Neuron (in vitro differentiated cells): ENCODE measurements around the gene NUCKS1.

Experiments
- H2AFZ ChIP-seq: one replicate; pipeline ENCODE4 v1.6.1; 2013; ENCODE audit warnings: low read depth, mild to moderate bottlenecking, inconsistent platforms, low read length, moderate library complexity
- H3K27me3 ChIP-seq: one replicate; pipeline ENCODE4 v1.6.1; 2013; ENCODE audit warnings: low read length; ENCODE audit not compliant: insufficient read depth
- H3K36me3 ChIP-seq: one replicate; pipeline ENCODE4 v1.6.1; 2013; ENCODE audit warnings: low read length; ENCODE audit not compliant: insufficient read depth
- H3K4me1 ChIP-seq: one replicate; pipeline ENCODE4 v1.6.1; 2013; ENCODE audit warnings: low read length; ENCODE audit not compliant: insufficient read depth
- H3K4me3 ChIP-seq: 2 replicates; pipeline ENCODE4 v1.5.1; 2013; ENCODE audit warnings: mild to moderate bottlenecking, low read length, moderate library complexity
- H3K9me3 ChIP-seq: one replicate; pipeline ENCODE4 v1.6.1; 2013; ENCODE audit warnings: low read length

Gene NUCKS1

GRCh38 chr1:205698921-205699320, 51.1 kb downstream of the NUCKS1 start:
- Histone ChIP-seq H3K36me3 (peaks cover 2% of the 10 kb centered on the region), H3K9me3 (no peaks in the 10 kb centered on the region), H2AFZ (no peak overlapping the region), H3K4me1 (peaks cover 4% of the 10 kb centered on the region), H3K4me3 (no peak overlapping the region), H3K27me3 (no peaks in the 10 kb centered on the region)

GRCh38 chr1:205693421-205693991, 56.5 kb downstream of the NUCKS1 start:
- Histone ChIP-seq H3K4me1 (peaks cover 31% of the 10 kb centered on the region), H3K9me3 (no peaks in the 10 kb centered on the region), H2AFZ (peak overlapping the region; percentile 6), H3K4me3 (no peak overlapping the region), H3K36me3 (no peaks in the 10 kb centered on the region), H3K27me3 (no peaks in the 10 kb centered on the region)

- no peak overlapping the region for H2AFZ ChIP-seq
- H3K4me3 ChIP-seq = no peak overlapping the region
- no peaks in the 10 kb centered on the region for H3K9me3 ChIP-seq
- H3K36me3 ChIP-seq = no peaks in the 10 kb centered on the region
- peaks cover 31% of the 10 kb centered on the region for H3K4me1 ChIP-seq
- peaks cover under 1% of the 10 kb centered on the region for H3K27me3 ChIP-seq
Observed at GRCh38 chr1:205692423-205692822, 57.6 kb downstream of the NUCKS1 start.

GRCh38 chr1:205690122-205690756, 59.7 kb downstream of the NUCKS1 start:
- H3K9me3 ChIP-seq = no peaks in the 10 kb centered on the region
- no peaks in the 10 kb centered on the region for H3K36me3 ChIP-seq
- no peak overlapping the region for H3K4me3 ChIP-seq
- peaks cover 4% of the 10 kb centered on the region for H3K27me3 ChIP-seq
- peaks cover 31% of the 10 kb centered on the region for H3K4me1 ChIP-seq
- no peak overlapping the region for H2AFZ ChIP-seq

GRCh38 chr1:205689479-205689878, 60.5 kb downstream of the NUCKS1 start:
- no peak overlapping the region for H3K4me3 ChIP-seq
- no peak overlapping the region for H2AFZ ChIP-seq
- H3K4me1 ChIP-seq = peaks cover 31% of the 10 kb centered on the region
- H3K36me3 ChIP-seq = no peaks in the 10 kb centered on the region
- peaks cover 4% of the 10 kb centered on the region for H3K27me3 ChIP-seq
- H3K9me3 ChIP-seq = no peaks in the 10 kb centered on the region

- Histone ChIP-seq H3K27me3 (peaks cover 4% of the 10 kb centered on the region), H3K4me1 (peaks cover 23% of the 10 kb centered on the region), H3K36me3 (no peaks in the 10 kb centered on the region), H3K4me3 (no peak overlapping the region), H3K9me3 (no peaks in the 10 kb centered on the region), H2AFZ (no peak overlapping the region)
Observed at GRCh38 chr1:205688171-205689080, 61.6 kb downstream of the NUCKS1 start.

GRCh38 chr1:205687242-205687641, 62.7 kb downstream of the NUCKS1 start:
- no peak overlapping the region for H3K4me3 ChIP-seq
- H3K4me1 ChIP-seq = peaks cover 18% of the 10 kb centered on the region
- no peaks in the 10 kb centered on the region for H3K9me3 ChIP-seq
- peaks cover 4% of the 10 kb centered on the region for H3K27me3 ChIP-seq
- no peaks in the 10 kb centered on the region for H3K36me3 ChIP-seq
- H2AFZ ChIP-seq = no peak overlapping the region

GRCh38 chr1:205681364-205681763, 68.6 kb downstream of the NUCKS1 start:
- H3K4me1 ChIP-seq = peaks cover 23% of the 10 kb centered on the region
- H3K4me3 ChIP-seq = no peak overlapping the region
- no peaks in the 10 kb centered on the region for H3K36me3 ChIP-seq
- H3K27me3 ChIP-seq = peaks cover 3% of the 10 kb centered on the region
- H3K9me3 ChIP-seq = no peaks in the 10 kb centered on the region
- no peak overlapping the region for H2AFZ ChIP-seq

- Histone ChIP-seq H3K27me3 (peaks cover 3% of the 10 kb centered on the region), H3K4me3 (peak within 1 kb of the TSS; percentile 68), H3K4me1 (peaks cover 23% of the 10 kb centered on the region), H3K9me3 (no peaks in the 10 kb centered on the region), H2AFZ (peak within 1 kb of the TSS; percentile 21), H3K36me3 (no peaks in the 10 kb centered on the region)
Observed at GRCh38 chr1:205680073-205680851, 69.7 kb downstream of the NUCKS1 start, which contains the start of gene SLC45A3. Gene SLC45A3 (minus strand): TSS chr1:205680509. CDS start chr1:205664656, 15,853 bp downstream.

- Histone ChIP-seq H2AFZ (no peak overlapping the region), H3K36me3 (no peaks in the 10 kb centered on the region), H3K27me3 (peaks cover 3% of the 10 kb centered on the region), H3K4me3 (peak overlapping the region; percentile 68), H3K9me3 (no peaks in the 10 kb centered on the region), H3K4me1 (peaks cover 23% of the 10 kb centered on the region)
Observed at GRCh38 chr1:205678286-205679111, 71.5 kb downstream of the NUCKS1 start.

GRCh38 chr1:205677167-205677566, 72.8 kb downstream of the NUCKS1 start:
- peaks cover 23% of the 10 kb centered on the region for H3K4me1 ChIP-seq
- no peak overlapping the region for H2AFZ ChIP-seq
- no peaks in the 10 kb centered on the region for H3K36me3 ChIP-seq
- peaks cover 3% of the 10 kb centered on the region for H3K27me3 ChIP-seq
- no peak overlapping the region for H3K4me3 ChIP-seq
- no peaks in the 10 kb centered on the region for H3K9me3 ChIP-seq

- Histone ChIP-seq H2AFZ (no peak overlapping the region), H3K36me3 (no peaks in the 10 kb centered on the region), H3K27me3 (peaks cover 3% of the 10 kb centered on the region), H3K4me1 (peaks cover 28% of the 10 kb centered on the region), H3K4me3 (no peak overlapping the region), H3K9me3 (no peaks in the 10 kb centered on the region)
Observed at GRCh38 chr1:205676597-205676996, 73.4 kb downstream of the NUCKS1 start.
